GM12873 (cell line): ENCODE data around the gene LILRB3.

ENCODE experiments used
- CTCF ChIP-seq: IDR thresholded peaks from 2 replicates; pipeline ENCODE4 v1.5.1; 2012; ENCODE audit warnings: low read depth, mild to moderate bottlenecking, moderate library complexity, low read length, control low read depth; ENCODE audit not compliant: insufficient read depth; ENCODE audit errors: missing control alignments

Gene LILRB3

GRCh38 chr19:54208784-54209057, 14.1 kb downstream of the LILRB3 start:
- TF ChIP-seq CTCF: no peak

GRCh38 chr19:54207983-54208783, 14.6 kb downstream of the LILRB3 start:
- no peak for TF ChIP-seq CTCF

GRCh38 chr19:54207676-54207982, 15.2 kb downstream of the LILRB3 start:
- TF ChIP-seq CTCF: no peak

GRCh38 chr19:54206831-54207177, 16.0 kb downstream of the LILRB3 start:
- no peak for TF ChIP-seq CTCF

GRCh38 chr19:54206030-54206830, 16.6 kb downstream of the LILRB3 start:
- no peak for TF ChIP-seq CTCF

- no peak for TF ChIP-seq CTCF
Observed at GRCh38 chr19:54204767-54205468, 17.9 kb downstream of the LILRB3 start.

- TF ChIP-seq CTCF: no peak
Observed at GRCh38 chr19:54203151-54203611, 19.6 kb downstream of the LILRB3 start.
